ENCODE results near the gene PNPLA6. TPM values are rescaled to one million over a fixed set of nuclear protein-coding genes. Genes with fewer than 3 reads are reported as not detected.

PNPLA6 gene
- total and polyA plus RNA-seq, 2 of the 13 experiments (the other 11 are each of a cell fraction or from before 2014, with no cell fraction given): 24.9 to 28.2 TPM

DNA sequence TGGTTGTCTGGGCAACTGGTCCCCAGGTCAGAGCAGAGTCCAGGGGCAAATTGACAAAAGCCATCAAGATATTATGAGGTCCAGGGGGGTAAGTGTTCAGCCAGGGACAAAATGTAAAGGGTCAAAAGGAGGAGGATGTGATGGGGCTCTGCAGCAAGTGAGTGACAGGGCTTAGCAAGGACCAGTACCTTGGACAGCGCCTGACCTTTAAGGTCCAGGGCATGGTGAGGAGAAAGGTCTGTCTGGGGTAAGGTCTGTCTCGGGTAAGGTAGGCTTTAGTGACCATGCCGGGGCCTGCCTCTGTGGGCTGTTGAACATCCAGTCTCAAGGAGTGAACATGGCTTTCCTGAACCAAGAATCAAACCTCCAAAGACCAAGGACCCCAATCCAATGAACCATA, 25.9 kb upstream of the PNPLA6 start (continued):
- TF ChIP-seq ZNF503 (CRISPR knock-in tag; IDR thresholded peaks at IDR 0.05) (no peak), YEATS2 (CRISPR knock-in tag; IDR thresholded peaks at IDR 0.05; ENCODE audit: borderline replicate concordance) (peak; percentile 41; the same call in 1 of the 2 replicates), ASH2L (IDR thresholded peaks at IDR 0.05; ENCODE audit: insufficient read length, low read depth, low read length) (no peak), NFE2L1 (CRISPR knock-in tag; IDR thresholded peaks at IDR 0.05; ENCODE audit: borderline replicate concordance) (no peak), MYNN (CRISPR knock-in tag; IDR thresholded peaks at IDR 0.05; ENCODE audit: low read depth) (no peak), HES4 (CRISPR knock-in tag; IDR thresholded peaks at IDR 0.05; ENCODE audit: borderline replicate concordance) (no peak), TCF7 (IDR thresholded peaks at IDR 0.05; ENCODE audit: low read depth) (no peak), ETV6 (CRISPR knock-in tag; conservative IDR thresholded peaks at IDR 0.05) (no peak), ARNT2 (CRISPR knock-in tag; IDR thresholded peaks at IDR 0.05; ENCODE audit: low read depth) (no peak), KDM1A (CRISPR knock-in tag; IDR thresholded peaks at IDR 0.05) (no peak), ZNF816 (CRISPR knock-in tag; IDR thresholded peaks at IDR 0.05; ENCODE audit: borderline replicate concordance) (no peak), CEBPB (IDR thresholded peaks at IDR 0.05; ENCODE audit: borderline replicate concordance, low read depth, low read length) (no peak), NRL (CRISPR knock-in tag; IDR thresholded peaks at IDR 0.05; ENCODE audit: borderline replicate concordance) (no peak), MTA3 (CRISPR knock-in tag; IDR thresholded peaks at IDR 0.05) (no peak), ZNF720 (CRISPR knock-in tag; IDR thresholded peaks at IDR 0.05) (no peak), MXI1 (IDR thresholded peaks at IDR 0.05; ENCODE audit: borderline replicate concordance, low read depth, low read length) (no peak), ZBTB26 (CRISPR knock-in tag; IDR thresholded peaks at IDR 0.05; ENCODE audit: borderline replicate concordance) (peak; percentile 75; the same call in 1 of the 2 replicates), GMEB1 (CRISPR knock-in tag; IDR thresholded peaks at IDR 0.05; ENCODE audit: borderline replicate concordance) (no peak), ZNF713 (CRISPR knock-in tag; IDR thresholded peaks at IDR 0.05) (no peak), ZNF615 (CRISPR knock-in tag; IDR thresholded peaks at IDR 0.05; ENCODE audit: borderline replicate concordance) (no peak)
- TF ChIP-seq, protein P1, sequence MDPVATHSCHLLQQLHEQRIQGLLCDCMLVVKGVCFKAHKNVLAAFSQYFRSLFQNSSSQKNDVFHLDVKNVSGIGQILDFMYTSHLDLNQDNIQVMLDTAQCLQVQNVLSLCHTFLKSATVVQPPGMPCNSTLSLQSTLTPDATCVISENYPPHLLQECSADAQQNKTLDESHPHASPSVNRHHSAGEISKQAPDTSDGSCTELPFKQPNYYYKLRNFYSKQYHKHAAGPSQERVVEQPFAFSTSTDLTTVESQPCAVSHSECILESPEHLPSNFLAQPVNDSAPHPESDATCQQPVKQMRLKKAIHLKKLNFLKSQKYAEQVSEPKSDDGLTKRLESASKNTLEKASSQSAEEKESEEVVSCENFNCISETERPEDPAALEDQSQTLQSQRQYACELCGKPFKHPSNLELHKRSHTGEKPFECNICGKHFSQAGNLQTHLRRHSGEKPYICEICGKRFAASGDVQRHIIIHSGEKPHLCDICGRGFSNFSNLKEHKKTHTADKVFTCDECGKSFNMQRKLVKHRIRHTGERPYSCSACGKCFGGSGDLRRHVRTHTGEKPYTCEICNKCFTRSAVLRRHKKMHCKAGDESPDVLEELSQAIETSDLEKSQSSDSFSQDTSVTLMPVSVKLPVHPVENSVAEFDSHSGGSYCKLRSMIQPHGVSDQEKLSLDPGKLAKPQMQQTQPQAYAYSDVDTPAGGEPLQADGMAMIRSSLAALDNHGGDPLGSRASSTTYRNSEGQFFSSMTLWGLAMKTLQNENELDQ (CRISPR knock-in tag; IDR thresholded peaks at IDR 0.05; ENCODE audit: borderline replicate concordance): peak; percentile 82; the same call in 1 of the 2 replicates
- TF ChIP-seq, protein P2, sequence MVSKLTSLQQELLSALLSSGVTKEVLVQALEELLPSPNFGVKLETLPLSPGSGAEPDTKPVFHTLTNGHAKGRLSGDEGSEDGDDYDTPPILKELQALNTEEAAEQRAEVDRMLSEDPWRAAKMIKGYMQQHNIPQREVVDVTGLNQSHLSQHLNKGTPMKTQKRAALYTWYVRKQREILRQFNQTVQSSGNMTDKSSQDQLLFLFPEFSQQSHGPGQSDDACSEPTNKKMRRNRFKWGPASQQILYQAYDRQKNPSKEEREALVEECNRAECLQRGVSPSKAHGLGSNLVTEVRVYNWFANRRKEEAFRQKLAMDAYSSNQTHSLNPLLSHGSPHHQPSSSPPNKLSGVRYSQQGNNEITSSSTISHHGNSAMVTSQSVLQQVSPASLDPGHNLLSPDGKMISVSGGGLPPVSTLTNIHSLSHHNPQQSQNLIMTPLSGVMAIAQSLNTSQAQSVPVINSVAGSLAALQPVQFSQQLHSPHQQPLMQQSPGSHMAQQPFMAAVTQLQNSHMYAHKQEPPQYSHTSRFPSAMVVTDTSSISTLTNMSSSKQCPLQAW (CRISPR knock-in tag; IDR thresholded peaks at IDR 0.05): no peak

Measured in HepG2 (cell line).